ENCODE measurements around the gene RSPH10B.

DNA sequence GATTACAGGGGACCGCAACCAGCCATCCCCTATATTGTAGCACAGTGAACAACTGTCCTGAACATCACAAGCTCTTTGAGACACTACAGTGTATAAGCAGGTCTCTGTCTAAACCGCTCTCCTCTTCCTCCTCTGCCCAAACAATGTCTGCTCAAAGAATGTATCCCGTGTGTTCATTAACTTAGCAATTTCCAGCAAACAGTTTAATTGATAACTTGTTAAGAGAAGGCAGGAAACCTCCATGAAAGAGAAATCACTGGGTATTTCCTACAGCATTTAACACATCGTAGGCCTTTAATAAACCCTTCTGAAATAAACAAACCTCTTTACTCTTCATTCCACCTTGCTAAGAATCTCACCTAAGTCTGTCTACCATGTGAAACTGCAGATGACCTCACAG lies 36.9 kb upstream of the RSPH10B start:
- TF ChIP-seq CTCF (IDR thresholded peaks at IDR 0.05) (no peak), POLR2A (IDR thresholded peaks at IDR 0.05) (no peak)
